Neutrophil (primary cell): Measurements from ENCODE around the gene RASSF8.

Experiments
- H3K27ac ChIP-seq: fragments of 200-600 bp; sonication (generic); 2 replicates; pipeline ENCODE4 v1.5.1; 2016; ENCODE audit warnings: mild to moderate bottlenecking, moderate library complexity
- H3K27me3 ChIP-seq: fragments of 200-600 bp; sonication (generic); 2 replicates; pipeline ENCODE4 v1.6.0; 2016; ENCODE audit warnings: mild to moderate bottlenecking
- H3K36me3 ChIP-seq: fragments of 200-600 bp; sonication (generic); 2 replicates; pipeline ENCODE4 v1.5.1; 2017
- H3K4me1 ChIP-seq, 2 experiments: fragments of 200-600 bp in 1 of 2; sonication (generic) in 1 of 2; 1 replicate in 1 of 2; 2 replicates in 1 of 2; pipeline versions ENCODE4 v1.5.1 to v1.6.1; 2013 to 2016; ENCODE audit warnings: low read depth in 1 of 2, low read length in 1 of 2, mild to moderate bottlenecking in 1 of 2, moderate library complexity in 1 of 2; ENCODE audit not compliant: control insufficient read depth in 1 of 2, insufficient read depth in 1 of 2
- H3K4me3 ChIP-seq, 2 experiments: fragments of 200-600 bp in 1 of 2; sonication (generic) in 1 of 2; 1 replicate in 1 of 2; 2 replicates in 1 of 2; pipeline ENCODE4 v1.5.1; 2013 to 2016; ENCODE audit warnings: low read depth in 1 of 2, low read length in 1 of 2, mild to moderate bottlenecking in 1 of 2, moderate library complexity in 1 of 2
- H3K9me3 ChIP-seq: fragments of 200-600 bp; sonication (generic); 2 replicates; pipeline ENCODE4 v1.5.1; 2016
- CTCF ChIP-seq: fragments of 200-600 bp; sonication (generic); IDR thresholded peaks from 2 replicates; pipeline ENCODE4 v1.5.1; 2016; ENCODE audit warnings: antibody characterized with exemption

RASSF8 gene

GRCh38 chr12:26044007-26044394 is 85.5 kb downstream of the RASSF8 start:
- Histone ChIP-seq H3K4me3 (no peak overlapping the region), H3K9me3 (no peaks in the 10 kb centered on the region), H3K27ac (no peak overlapping the region), H3K27me3 (no peaks in the 10 kb centered on the region), H3K4me1 (no peaks in the 10 kb centered on the region), H3K36me3 (no peaks in the 10 kb centered on the region)
- TF ChIP-seq CTCF, result no peak

- Histone ChIP-seq H3K27me3 (no peaks in the 10 kb centered on the region), H3K9me3 (no peaks in the 10 kb centered on the region), H3K4me3 (no peak overlapping the region), H3K4me1 (no peaks in the 10 kb centered on the region), H3K27ac (no peak overlapping the region), H3K36me3 (no peaks in the 10 kb centered on the region)
- no peak for TF ChIP-seq CTCF
Measured at GRCh38 chr12:26044592-26044991, 86.1 kb downstream of the RASSF8 start.

GRCh38 chr12:26046203-26046602 is 87.7 kb downstream of the RASSF8 start:
- H3K9me3 ChIP-seq, result no peaks in the 10 kb centered on the region
- no peak for TF ChIP-seq CTCF
- H3K27ac ChIP-seq, result no peak overlapping the region
- no peaks in the 10 kb centered on the region for H3K27me3 ChIP-seq
- H3K36me3 ChIP-seq, result no peaks in the 10 kb centered on the region
- H3K4me1 ChIP-seq, result no peaks in the 10 kb centered on the region
- no peak overlapping the region for H3K4me3 ChIP-seq

GRCh38 chr12:26046906-26047305 is 88.4 kb downstream of the RASSF8 start:
- H3K4me3 ChIP-seq, result no peak overlapping the region
- no peaks in the 10 kb centered on the region for H3K27me3 ChIP-seq
- TF ChIP-seq CTCF, result no peak
- no peaks in the 10 kb centered on the region for H3K4me1 ChIP-seq
- no peak overlapping the region for H3K27ac ChIP-seq
- no peaks in the 10 kb centered on the region for H3K9me3 ChIP-seq
- no peaks in the 10 kb centered on the region for H3K36me3 ChIP-seq

GRCh38 chr12:26047401-26048226 is 89.1 kb downstream of the RASSF8 start:
- Histone ChIP-seq H3K9me3 (no peaks in the 10 kb centered on the region), H3K27me3 (no peaks in the 10 kb centered on the region), H3K27ac (no peak overlapping the region), H3K4me3 (no peak overlapping the region), H3K4me1 (no peaks in the 10 kb centered on the region), H3K36me3 (no peaks in the 10 kb centered on the region)
- TF ChIP-seq CTCF, result no peak
